ENCODE results near the gene RPH3AL.

- no peak for TF ChIP-seq POLR2A (IDR thresholded peaks at IDR 0.05; ENCODE audit: control extremely low read depth in 1 of 2, low read depth in 2 of 2, low read length in 2 of 2)
- no peak for TF ChIP-seq RFX5 (IDR thresholded peaks at IDR 0.05; ENCODE audit: borderline replicate concordance, low read depth, low read length)
- TF ChIP-seq RAD21 (IDR thresholded peaks at IDR 0.05 in 1 of 2, conservative IDR thresholded peaks at IDR 0.05 in 1 of 2; ENCODE audit: low read depth in 2 of 2, low read length in 2 of 2): no peak
- TF ChIP-seq, protein P1, sequence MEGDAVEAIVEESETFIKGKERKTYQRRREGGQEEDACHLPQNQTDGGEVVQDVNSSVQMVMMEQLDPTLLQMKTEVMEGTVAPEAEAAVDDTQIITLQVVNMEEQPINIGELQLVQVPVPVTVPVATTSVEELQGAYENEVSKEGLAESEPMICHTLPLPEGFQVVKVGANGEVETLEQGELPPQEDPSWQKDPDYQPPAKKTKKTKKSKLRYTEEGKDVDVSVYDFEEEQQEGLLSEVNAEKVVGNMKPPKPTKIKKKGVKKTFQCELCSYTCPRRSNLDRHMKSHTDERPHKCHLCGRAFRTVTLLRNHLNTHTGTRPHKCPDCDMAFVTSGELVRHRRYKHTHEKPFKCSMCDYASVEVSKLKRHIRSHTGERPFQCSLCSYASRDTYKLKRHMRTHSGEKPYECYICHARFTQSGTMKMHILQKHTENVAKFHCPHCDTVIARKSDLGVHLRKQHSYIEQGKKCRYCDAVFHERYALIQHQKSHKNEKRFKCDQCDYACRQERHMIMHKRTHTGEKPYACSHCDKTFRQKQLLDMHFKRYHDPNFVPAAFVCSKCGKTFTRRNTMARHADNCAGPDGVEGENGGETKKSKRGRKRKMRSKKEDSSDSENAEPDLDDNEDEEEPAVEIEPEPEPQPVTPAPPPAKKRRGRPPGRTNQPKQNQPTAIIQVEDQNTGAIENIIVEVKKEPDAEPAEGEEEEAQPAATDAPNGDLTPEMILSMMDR (IDR thresholded peaks at IDR 0.05; ENCODE audit: control extremely low read depth in 1 of 3, insufficient read depth in 1 of 3, low read depth in 1 of 3, low read length in 3 of 3): no peak
- TF ChIP-seq SP1 (IDR thresholded peaks at IDR 0.05; ENCODE audit: low read depth, low read length): no peak
- TF ChIP-seq, protein P2, sequence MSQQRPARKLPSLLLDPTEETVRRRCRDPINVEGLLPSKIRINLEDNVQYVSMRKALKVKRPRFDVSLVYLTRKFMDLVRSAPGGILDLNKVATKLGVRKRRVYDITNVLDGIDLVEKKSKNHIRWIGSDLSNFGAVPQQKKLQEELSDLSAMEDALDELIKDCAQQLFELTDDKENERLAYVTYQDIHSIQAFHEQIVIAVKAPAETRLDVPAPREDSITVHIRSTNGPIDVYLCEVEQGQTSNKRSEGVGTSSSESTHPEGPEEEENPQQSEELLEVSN (IDR thresholded peaks at IDR 0.05): no peak
- no peak for TF ChIP-seq TBP (IDR thresholded peaks at IDR 0.05; ENCODE audit: low read depth, low read length)
Measured at GRCh38 chr17:319266-319665, 33.3 kb downstream of the RPH3AL start.

All from H1 (cell line).